B cell (primary cell): ENCODE data around the gene ZNF525. TPM values are rescaled to one million over a fixed set of nuclear protein-coding genes. Genes with fewer than 3 reads are reported as not detected.
"Not testable (repeated sequence)": the region's sequence is repeated elsewhere in the genome, so short reads cannot be mapped to it uniquely, and the experiment has no call there.

Source experiments
- ATAC-seq: fragments of 200-7000 bp; cut with Tn5 transposase; one replicate; pipeline ENCODE4 v1.10.0; 2021; ENCODE audit warnings: low read depth, mild to moderate bottlenecking, moderate number of reproducible peaks, moderate library complexity
- CTCF ChIA-PET: fragments of 350-600 bp; sonication (Branson Sonifier 250); formaldehyde crosslinking; loops from one replicate; lab custom pipeline; 2021; ENCODE audit warnings: antibody characterized with exemption, inconsistent platforms; lab: Charles Lee
- POLR2A ChIA-PET: fragments of 350-600 bp; sonication (Branson Sonifier 250); formaldehyde crosslinking; loops from one replicate; lab custom pipeline; 2021; ENCODE audit warnings: antibody characterized with exemption; lab: Charles Lee
- DNase-seq: peaks from one replicate; pipeline ENCODE4 v3.0.0; 2013
- H2AFZ ChIP-seq: 2 replicates; pipeline ENCODE4 v1.6.1; 2012; ENCODE audit warnings: mild to moderate bottlenecking, low read depth, low read length; ENCODE audit not compliant: insufficient read depth, poor library complexity, severe bottlenecking
- H3K27ac ChIP-seq, 2 donors: 1 replicate in 1 of 2; 2 replicates in 1 of 2; pipeline ENCODE4 v1.5.1; 2012 to 2013; ENCODE audit warnings: low read length in 2 of 2, mild to moderate bottlenecking in 2 of 2, moderate library complexity in 1 of 2
- H3K27me3 ChIP-seq, 4 experiments: fragments of 200-600 bp in 1 of 4; sonication (generic) in 1 of 4; replicated peaks in 1 of 4; 1 replicate in 2 of 4; 2 replicates in 2 of 4; pipeline versions ENCODE4 v1.6.1 to v1.7.0; 2013 to 2016; ENCODE audit warnings: low read length in 3 of 4, mild to moderate bottlenecking in 2 of 4, mixed read lengths in 1 of 4, moderate library complexity in 1 of 4; ENCODE audit not compliant: insufficient read depth in 4 of 4, control insufficient read depth in 3 of 4; ENCODE audit errors: control extremely low read depth in 1 of 4
- H3K36me3 ChIP-seq, 2 experiments: replicated peaks in 1 of 2; 1 replicate in 1 of 2; 2 replicates in 1 of 2; pipeline versions ENCODE4 v1.6.1 to v1.7.1; 2013; ENCODE audit warnings: low read length in 1 of 2; ENCODE audit not compliant: insufficient read depth in 2 of 2, control insufficient read depth in 1 of 2; ENCODE audit errors: control extremely low read depth in 1 of 2, extremely low read depth in 1 of 2
- H3K4me1 ChIP-seq, 2 donors: fragments of 200-600 bp in 1 of 2; sonication (generic) in 1 of 2; 1 replicate in 1 of 2; 2 replicates in 1 of 2; pipeline versions ENCODE4 v1.5.1 to v1.6.1; 2013 to 2017; ENCODE audit warnings: low read length in 2 of 2; ENCODE audit not compliant: control insufficient read depth in 2 of 2, insufficient read depth in 2 of 2
- H3K4me2 ChIP-seq: replicated peaks from 2 replicates; pipeline ENCODE3; 2012; ENCODE audit warnings: mild to moderate bottlenecking, low read depth, low read length; ENCODE audit not compliant: poor library complexity, severe bottlenecking
- H3K4me3 ChIP-seq, 5 experiments: fragments of 200-600 bp in 1 of 5; sonication (generic) in 1 of 5; 1 replicate in 3 of 5; 2 replicates in 2 of 5; pipeline versions ENCODE4 v1.5.1 to v1.7.0; 2011 to 2016; ENCODE audit warnings: low read length in 4 of 5, mild to moderate bottlenecking in 4 of 5, low read depth in 2 of 5, control low read depth in 1 of 5, moderate library complexity in 1 of 5; ENCODE audit not compliant: insufficient read depth in 1 of 5; ENCODE audit errors: control extremely low read depth in 1 of 5, extremely low read depth in 1 of 5
- H3K79me2 ChIP-seq: fragments of 200-600 bp; sonication (generic); one replicate; pipeline ENCODE4 v1.6.0; 2016; ENCODE audit warnings: low read length; ENCODE audit not compliant: control insufficient read depth, insufficient read depth
- H3K9ac ChIP-seq: fragments of 200-600 bp; sonication (generic); 2 replicates; pipeline ENCODE4 v1.6.1; 2017; ENCODE audit warnings: mild to moderate bottlenecking, low read length, moderate library complexity
- H3K9me3 ChIP-seq, 3 donors: one replicate each; pipeline versions ENCODE4 v1.6.1 to v1.7.1; 2013; ENCODE audit warnings: low read length in 2 of 3; ENCODE audit not compliant: control insufficient read depth in 2 of 3, insufficient read depth in 1 of 3; ENCODE audit errors: control extremely low read depth in 1 of 3
- H4K20me1 ChIP-seq: 2 replicates; pipeline ENCODE4 v1.6.0; 2012; ENCODE audit warnings: mild to moderate bottlenecking, low read length; ENCODE audit not compliant: insufficient read depth, control insufficient read depth, poor library complexity, severe bottlenecking
- H3K27ac Mint-ChIP-seq: one replicate; pipeline ENCODE4 v1.8.0; 2021; ENCODE audit warnings: mixed read lengths
- H3K27me3 Mint-ChIP-seq: one replicate; pipeline ENCODE4 v1.8.0; 2021; ENCODE audit warnings: mixed read lengths
- H3K4me1 Mint-ChIP-seq: one replicate; pipeline ENCODE4 v1.8.0; 2021; ENCODE audit warnings: mixed read lengths
- H3K4me3 Mint-ChIP-seq: one replicate; pipeline ENCODE4 v1.8.0; 2021; ENCODE audit warnings: mixed read lengths
- H3K9me3 Mint-ChIP-seq: one replicate; pipeline ENCODE4 v1.8.0; 2022; ENCODE audit warnings: mixed read lengths; ENCODE audit not compliant: insufficient read depth
- CTCF ChIP-seq: fragments of 200-600 bp; IDR thresholded peaks from one replicate; pipeline ENCODE4 v1.8.0; 2022; ENCODE audit warnings: antibody characterized with exemption, mild to moderate bottlenecking
- EZH2 ChIP-seq: IDR thresholded peaks from 2 replicates; pipeline ENCODE4 v1.6.1; 2012; ENCODE audit warnings: borderline replicate concordance, low read depth, mild to moderate bottlenecking, moderate library complexity, low read length; ENCODE audit not compliant: insufficient read depth, poor library complexity, severe bottlenecking
- WGBS: methylation state at CpG from one replicate; pipeline ENCODE4 v1.1.5; 2013; ENCODE audit warnings: missing lambda C conversion rate; ENCODE audit not compliant: insufficient coverage; 5-methylcytosine and 5-hydroxymethylcytosine counted together
- intact Hi-C: fragments of 100-400 bp; cut with micrococcal nuclease; formaldehyde crosslinking; loops from one replicate; pipeline ENCODE4 v1.10.0; 2022
- polyA plus RNA-seq: library from polyadenylated mRNA; depleted of rRNA; stranded (reverse); fragments of >200 nt; gene quantifications from 2 replicates; pipeline ENCODE4 v1.2.3, GENCODE V29; 2012
- total RNA-seq, 2 donors: library from RNA; stranded (reverse); fragments of 120-200 nt in 1 of 2; gene quantifications; 1 replicate in 1 of 2; 2 replicates in 1 of 2; pipeline versions ENCODE4 v1.2.3 to v1.2.4, GENCODE V29; 2013 to 2022

The ZNF525 gene
- total and polyA plus RNA-seq, 2 donors (not counting 1 experiment from before 2014, with no cell fraction given), result 7.5 to 33.8 TPM

DNA sequence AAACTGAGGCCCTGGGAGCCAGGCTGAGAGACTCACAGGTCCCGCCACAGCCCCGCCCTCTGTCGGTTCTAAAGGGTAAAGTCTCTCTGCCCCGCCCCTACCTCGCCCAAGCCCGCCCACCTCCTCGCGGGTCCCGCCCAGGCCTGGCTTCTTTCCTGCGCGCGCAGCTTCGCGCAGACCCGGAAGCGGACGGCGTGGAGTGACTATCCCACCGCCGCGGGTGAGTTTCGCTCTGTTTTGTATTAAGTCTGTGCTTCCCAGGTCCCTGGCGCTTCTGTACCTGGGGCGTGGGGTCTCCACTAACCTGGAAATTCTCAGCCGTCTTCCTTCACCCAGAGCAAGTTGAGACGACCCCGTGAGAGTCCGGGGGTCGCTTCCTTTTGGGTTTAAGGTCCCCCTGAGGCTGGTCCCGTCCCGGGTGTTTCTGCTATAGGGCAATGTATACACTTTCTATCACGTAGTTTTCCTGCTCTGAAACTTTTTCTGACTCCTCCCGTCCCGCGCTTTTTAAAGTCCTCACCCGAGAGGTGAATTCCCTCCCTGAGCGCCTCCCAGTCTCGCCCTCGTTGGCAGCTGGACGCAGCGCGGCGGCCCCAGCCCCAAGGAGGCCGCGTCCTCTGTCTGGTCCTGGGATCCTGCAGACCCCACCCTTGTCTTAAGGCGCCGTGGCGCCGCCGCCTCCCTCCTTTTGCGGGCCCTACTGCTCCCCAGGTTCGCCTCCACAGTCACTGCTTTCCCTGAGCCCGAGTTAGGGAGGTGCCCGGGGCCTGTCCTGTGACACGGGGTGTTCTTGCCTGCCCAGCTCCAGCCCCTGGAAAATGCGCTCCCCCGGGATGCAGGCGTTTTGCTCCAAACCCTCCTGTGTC is 29.7 kb downstream of the ZNF525 start, which contains the start of gene ZNF765:
Gene ZNF765 (plus strand): TSS at position 176 of the 866 bp plus-strand sequence. CDS start 2,867 bp downstream, outside the sequence.
- Mint-ChIP-seq H3K9me3 (peaks cover 3% of the 10 kb centered on the region), H3K27ac (peak within 1 kb of the TSS; percentile 69), H3K4me3 (peak within 1 kb of the TSS; percentile 86), H3K27me3 (no peaks in the 10 kb centered on the region), H3K4me1 (peaks cover 30% of the 10 kb centered on the region)
- peaks cover 25% of the 10 kb centered on the region for H3K79me2 ChIP-seq
- intact Hi-C loops, result loop anchor here (1.0 to 2.0 kb wide), 7 partner anchors 30 to 292 kb away; partner anchors contain the start of genes ZNF160, ZNF525, ZNF761 and ZNF813
- H3K9ac ChIP-seq, result peak within 1 kb of the TSS; percentile 77
- ATAC-seq, result peak; percentile 100
- peaks cover 4 to 22% of the 10 kb centered on the region in 2 experiments for H3K36me3 ChIP-seq
- H3K4me1 ChIP-seq, result peaks cover 11 to 16% of the 10 kb centered on the region in 2 donors
- H3K4me2 ChIP-seq, result peak within 1 kb of the TSS; percentile 89
- TF ChIP-seq CTCF (peak; percentile 64), EZH2 (no peak)
- H4K20me1 ChIP-seq, result no peaks in the 10 kb centered on the region
- DNase-seq, result peak; percentile 96
- under 1% methylated on average over 58 of the region's 58 CpGs for WGBS
- ChIA-PET CTCF (interaction anchor here (0.6 to 1.8 kb wide), 2 partner anchors 33 to 200 kb away, joined by 3 to 6 read pairs; no protein-coding TSS in a partner anchor), POLR2A (interaction anchor here (0.6 to 1.3 kb wide), 3 partner anchors 29 to 552 kb away, joined by 3 to 4 read pairs (median 3); partner anchors contain the start of gene ZNF761)
- H3K27ac ChIP-seq, result peak within 1 kb of the TSS; percentile 34 to 85
- H2AFZ ChIP-seq, result peak within 1 kb of the TSS; percentile 97
- H3K4me3 ChIP-seq, result peak within 1 kb of the TSS; percentile 65 to 85 (median 78)
- no peaks in the 10 kb centered on the region for H3K27me3 ChIP-seq
- peaks cover 2 to 46% (median 5%) of the 10 kb centered on the region in 3 donors for H3K9me3 ChIP-seq

DNA sequence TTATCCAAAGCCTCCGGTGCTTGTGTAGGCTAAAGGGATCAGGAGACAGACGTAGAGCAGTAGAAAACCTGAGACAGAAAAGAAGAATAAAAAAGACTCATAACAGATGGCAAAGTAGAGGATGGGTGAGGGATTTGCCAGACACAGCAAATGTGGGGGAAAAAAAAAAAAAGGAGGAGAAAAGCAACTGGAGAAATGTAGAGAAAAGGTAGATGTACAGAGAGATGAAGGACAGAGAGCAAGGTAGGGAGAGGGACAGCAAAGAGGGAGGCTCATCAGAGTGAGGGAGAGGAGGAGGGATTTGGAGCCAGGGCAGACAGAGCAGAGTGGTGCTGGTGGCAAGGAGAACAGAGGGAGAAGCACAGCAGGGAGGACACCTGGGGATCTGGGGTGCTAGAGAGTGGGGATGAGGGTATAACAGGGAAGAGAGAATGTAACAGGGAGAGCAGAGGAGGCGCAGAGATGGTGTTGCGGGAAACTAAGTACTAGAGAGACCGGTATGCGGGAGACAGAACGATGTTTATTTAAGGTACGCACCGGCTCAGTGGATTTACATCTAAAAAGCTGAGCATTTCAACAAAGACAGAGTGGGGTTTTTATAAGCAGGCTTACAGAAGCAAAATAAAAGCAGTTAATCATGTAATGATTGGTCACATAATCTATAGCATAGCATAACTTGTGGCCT is 30.5 kb downstream of the ZNF525 start:
- Histone ChIP-seq H3K4me3 (peak overlapping the region; percentile 65 to 85 (median 78)), H3K9me3 (peaks cover 0 to 42% (median 2%) of the 10 kb centered on the region in 3 donors), H3K9ac (peak overlapping the region; percentile 77), H3K4me2 (peak overlapping the region; percentile 89), H3K4me1 (peaks cover 11 to 16% of the 10 kb centered on the region in 2 donors), H3K36me3 (peaks cover 6 to 28% of the 10 kb centered on the region in 2 experiments), H3K27ac (peak overlapping the region in 1 of 2 donors; percentile 85), H3K79me2 (peaks cover 29% of the 10 kb centered on the region), H2AFZ (peak overlapping the region; percentile 97)
- Mint-ChIP-seq H3K4me1 (peaks cover 27% of the 10 kb centered on the region), H3K4me3 (peak overlapping the region; percentile 86), H3K27ac (peak overlapping the region; percentile 69)
- intact Hi-C loops, result loop anchor here (1.0 to 2.0 kb wide), 7 partner anchors 31 to 293 kb away; partner anchors contain the start of genes ZNF160, ZNF525, ZNF761 and ZNF813
- ChIA-PET CTCF (interaction anchor here (0.5 to 1.8 kb wide), 4 partner anchors 32 to 805 kb away, joined by 3 to 6 read pairs (median 3); no protein-coding TSS in a partner anchor), POLR2A (interaction anchor here (0.6 to 1.3 kb wide), 2 partner anchors 35 to 688 kb away, joined by 4 read pairs; partner anchors contain the start of gene ZNF761)
- 39% methylated on average over 9 of the region's 9 CpGs for WGBS
- ATAC-seq, H3K9me3 Mint-ChIP-seq, H4K20me1 ChIP-seq, H3K27me3 Mint-ChIP-seq, H3K27me3 ChIP-seq: not testable (repeated sequence)
- DNase-seq, result peak; percentile 15
